ENCODE data around the gene PLIN3.

PLIN3 gene, protein sequence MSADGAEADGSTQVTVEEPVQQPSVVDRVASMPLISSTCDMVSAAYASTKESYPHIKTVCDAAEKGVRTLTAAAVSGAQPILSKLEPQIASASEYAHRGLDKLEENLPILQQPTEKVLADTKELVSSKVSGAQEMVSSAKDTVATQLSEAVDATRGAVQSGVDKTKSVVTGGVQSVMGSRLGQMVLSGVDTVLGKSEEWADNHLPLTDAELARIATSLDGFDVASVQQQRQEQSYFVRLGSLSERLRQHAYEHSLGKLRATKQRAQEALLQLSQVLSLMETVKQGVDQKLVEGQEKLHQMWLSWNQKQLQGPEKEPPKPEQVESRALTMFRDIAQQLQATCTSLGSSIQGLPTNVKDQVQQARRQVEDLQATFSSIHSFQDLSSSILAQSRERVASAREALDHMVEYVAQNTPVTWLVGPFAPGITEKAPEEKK

DNA sequence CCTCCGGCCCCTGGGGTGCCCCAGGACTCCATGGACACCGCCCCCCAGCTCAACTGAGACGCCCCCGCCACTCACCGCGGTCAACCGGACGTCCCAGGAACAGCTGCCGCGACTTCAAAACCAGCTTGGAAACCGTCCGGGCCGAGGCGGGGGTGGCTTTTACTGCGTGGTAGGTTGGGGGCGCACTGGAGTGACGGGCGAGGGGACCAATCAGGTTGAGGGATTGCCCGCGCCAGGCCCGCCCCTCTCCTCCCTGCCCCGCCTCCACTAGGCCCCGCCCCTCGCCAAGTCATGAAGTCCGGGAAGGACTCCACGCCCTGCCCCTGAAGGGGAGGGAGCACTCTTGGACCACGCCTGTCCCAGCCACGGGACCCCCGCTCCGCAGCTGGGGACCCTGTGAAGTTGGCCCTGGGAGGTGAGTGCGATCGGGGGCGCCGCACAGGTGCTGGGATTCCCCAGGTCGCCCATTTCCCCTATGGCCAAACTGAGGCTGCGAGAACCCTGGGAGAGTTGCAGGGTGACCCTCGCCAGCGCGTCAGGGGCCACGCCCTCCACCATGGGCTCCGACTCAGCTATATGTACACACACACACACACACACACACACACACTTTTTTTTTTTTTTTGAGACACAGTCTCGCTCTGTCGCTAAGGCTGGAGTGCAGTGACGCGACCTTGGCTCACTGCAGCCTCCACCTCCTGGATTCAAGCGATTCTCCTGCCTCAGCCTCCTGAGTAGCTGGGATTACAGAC lies at the start of gene PLIN3:
Gene PLIN3 (minus strand): TSS at position 134 of the 752 bp plus-strand sequence. CDS start 6,273 bp downstream, outside the sequence.
- TF ChIP-seq, protein P1, sequence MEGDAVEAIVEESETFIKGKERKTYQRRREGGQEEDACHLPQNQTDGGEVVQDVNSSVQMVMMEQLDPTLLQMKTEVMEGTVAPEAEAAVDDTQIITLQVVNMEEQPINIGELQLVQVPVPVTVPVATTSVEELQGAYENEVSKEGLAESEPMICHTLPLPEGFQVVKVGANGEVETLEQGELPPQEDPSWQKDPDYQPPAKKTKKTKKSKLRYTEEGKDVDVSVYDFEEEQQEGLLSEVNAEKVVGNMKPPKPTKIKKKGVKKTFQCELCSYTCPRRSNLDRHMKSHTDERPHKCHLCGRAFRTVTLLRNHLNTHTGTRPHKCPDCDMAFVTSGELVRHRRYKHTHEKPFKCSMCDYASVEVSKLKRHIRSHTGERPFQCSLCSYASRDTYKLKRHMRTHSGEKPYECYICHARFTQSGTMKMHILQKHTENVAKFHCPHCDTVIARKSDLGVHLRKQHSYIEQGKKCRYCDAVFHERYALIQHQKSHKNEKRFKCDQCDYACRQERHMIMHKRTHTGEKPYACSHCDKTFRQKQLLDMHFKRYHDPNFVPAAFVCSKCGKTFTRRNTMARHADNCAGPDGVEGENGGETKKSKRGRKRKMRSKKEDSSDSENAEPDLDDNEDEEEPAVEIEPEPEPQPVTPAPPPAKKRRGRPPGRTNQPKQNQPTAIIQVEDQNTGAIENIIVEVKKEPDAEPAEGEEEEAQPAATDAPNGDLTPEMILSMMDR (IDR thresholded peaks at IDR 0.05; ENCODE audit: control insufficient read depth, insufficient read depth, low read depth, low read length, missing control alignments) = no peak
- peak within 1 kb of the TSS; percentile 82 for H3K4me3 ChIP-seq (ENCODE audit: control insufficient read depth, low read depth, low read length)
- peak; percentile 81 for DNase-seq (ENCODE audit: low read depth)

DNA sequence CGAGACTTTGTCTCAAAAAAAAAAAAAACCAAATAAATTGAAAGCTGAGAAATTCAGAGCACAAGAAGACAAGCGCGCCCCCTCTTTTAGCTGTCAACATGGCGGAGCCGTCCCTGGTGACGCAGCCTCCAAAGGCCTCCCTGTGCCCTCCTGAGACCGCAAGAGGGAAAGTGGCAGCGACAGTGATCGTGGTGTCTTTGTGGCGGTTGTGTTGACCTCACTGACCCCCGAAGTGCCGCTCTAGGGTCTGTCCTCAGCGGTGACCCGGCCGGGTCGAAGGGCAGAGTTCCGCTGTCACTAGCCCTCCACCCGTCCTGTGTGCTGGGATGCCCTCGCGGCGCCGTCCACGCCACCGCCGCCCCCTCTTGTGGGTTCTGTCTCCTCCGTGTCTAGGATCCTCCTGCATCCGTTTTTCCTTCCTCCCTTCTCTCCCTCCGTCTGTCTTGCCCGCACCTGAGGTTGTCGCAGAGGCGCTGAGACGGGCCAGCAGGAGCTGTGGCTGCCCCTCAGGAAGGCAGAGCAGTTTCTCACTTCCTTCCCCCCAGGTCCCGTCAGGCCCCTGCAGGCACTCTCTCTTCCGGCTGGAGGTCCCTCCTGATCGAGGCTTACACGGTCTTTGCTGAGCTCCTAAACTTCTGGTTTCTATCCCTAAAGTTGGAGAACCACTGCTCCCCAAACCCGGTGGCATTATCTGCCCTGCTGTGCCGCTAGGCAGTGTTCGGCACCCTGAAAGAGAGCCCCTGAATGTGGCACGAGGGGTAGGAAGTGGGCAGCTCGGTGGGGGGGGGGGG lies 49.0 kb upstream of the PLIN3 start:
- no peak overlapping the region for H3K4me3 ChIP-seq (ENCODE audit: control insufficient read depth, low read depth, low read length)
- TF ChIP-seq, protein P1 (IDR thresholded peaks at IDR 0.05; ENCODE audit: control insufficient read depth, insufficient read depth, low read depth, low read length, missing control alignments) = no peak
- DNase-seq (ENCODE audit: low read depth) = no peak

DNA sequence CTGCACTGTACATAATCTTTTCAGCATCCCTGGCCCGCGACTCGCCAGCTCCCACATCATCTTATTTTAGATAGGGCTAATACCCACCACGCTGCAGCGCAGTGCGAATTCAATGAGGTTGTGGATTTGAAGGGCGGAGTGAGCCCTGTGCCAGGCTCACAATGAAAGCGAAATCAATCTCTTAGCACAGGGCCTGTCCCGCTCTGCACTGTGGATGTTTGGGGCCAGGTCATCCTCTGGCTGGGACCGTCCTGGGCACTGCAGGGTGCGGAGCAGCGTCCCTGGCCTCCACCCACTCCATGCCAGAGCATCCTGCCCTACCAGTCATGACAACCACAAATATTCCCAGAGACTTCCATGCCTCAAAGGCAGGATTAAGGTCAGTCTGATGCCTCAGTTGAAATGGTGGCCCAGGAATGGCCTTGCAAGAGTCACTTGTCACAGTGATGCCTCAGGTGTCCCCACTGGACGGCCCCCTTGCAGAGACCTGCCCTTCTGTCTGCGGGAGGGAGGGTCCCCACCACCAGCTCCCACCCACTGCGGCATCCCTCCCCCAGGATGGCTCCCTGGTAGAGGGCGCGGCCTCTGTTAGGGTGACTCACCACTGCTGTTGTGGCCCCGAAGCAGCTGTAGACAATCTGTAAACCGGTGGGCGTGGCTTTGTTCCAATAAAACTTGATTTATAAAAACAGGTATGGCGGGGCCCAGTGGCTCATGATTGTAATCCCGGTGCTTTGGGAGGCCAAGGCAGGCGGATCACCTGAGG lies 47.5 kb upstream of the PLIN3 start:
- H3K4me3 ChIP-seq (ENCODE audit: control insufficient read depth, low read depth, low read length) = no peak overlapping the region
- peak; percentile 45 for DNase-seq (ENCODE audit: low read depth)
- TF ChIP-seq, protein P1 (IDR thresholded peaks at IDR 0.05; ENCODE audit: control insufficient read depth, insufficient read depth, low read depth, low read length, missing control alignments) = no peak

DNA sequence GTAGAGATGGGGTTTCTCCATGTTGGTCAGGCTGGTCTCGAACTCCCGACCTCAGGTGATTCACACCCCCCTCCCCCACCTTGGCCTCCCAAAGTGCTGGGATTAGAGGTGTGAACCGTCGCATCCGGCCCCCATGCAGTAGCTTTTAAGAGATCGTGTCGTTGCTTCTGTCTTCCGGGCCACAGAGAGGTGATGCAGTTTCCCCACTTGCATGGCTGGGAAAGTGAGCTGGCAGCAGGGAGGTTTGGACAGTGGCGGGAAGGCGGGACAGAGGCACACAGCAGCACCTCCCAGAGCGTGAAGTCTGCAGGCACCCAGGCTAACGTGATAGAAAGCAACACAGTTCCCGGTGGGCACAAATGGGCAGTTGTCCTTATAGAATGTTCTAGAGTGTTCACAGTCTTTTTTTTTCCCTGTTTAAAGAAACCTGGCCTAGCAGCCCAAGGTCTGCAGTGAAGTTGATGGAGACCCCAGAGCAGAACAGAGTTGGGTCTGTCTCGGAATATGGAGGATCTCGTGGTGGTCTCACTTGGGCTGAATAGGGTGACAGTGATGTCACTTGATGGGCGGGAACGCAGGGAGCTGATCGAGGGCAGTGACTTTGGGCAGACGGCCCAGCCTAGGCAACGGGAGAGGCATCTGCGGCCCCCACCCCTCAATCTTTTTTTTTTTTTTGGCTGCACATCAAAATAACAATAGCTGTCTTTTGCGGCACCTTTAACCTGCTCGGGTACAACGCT lies 46.7 kb upstream of the PLIN3 start:
- TF ChIP-seq, protein P1 (IDR thresholded peaks at IDR 0.05; ENCODE audit: control insufficient read depth, insufficient read depth, low read depth, low read length, missing control alignments) = no peak
- no peak for DNase-seq (ENCODE audit: low read depth)
- H3K4me3 ChIP-seq (ENCODE audit: control insufficient read depth, low read depth, low read length) = no peak overlapping the region

DNA sequence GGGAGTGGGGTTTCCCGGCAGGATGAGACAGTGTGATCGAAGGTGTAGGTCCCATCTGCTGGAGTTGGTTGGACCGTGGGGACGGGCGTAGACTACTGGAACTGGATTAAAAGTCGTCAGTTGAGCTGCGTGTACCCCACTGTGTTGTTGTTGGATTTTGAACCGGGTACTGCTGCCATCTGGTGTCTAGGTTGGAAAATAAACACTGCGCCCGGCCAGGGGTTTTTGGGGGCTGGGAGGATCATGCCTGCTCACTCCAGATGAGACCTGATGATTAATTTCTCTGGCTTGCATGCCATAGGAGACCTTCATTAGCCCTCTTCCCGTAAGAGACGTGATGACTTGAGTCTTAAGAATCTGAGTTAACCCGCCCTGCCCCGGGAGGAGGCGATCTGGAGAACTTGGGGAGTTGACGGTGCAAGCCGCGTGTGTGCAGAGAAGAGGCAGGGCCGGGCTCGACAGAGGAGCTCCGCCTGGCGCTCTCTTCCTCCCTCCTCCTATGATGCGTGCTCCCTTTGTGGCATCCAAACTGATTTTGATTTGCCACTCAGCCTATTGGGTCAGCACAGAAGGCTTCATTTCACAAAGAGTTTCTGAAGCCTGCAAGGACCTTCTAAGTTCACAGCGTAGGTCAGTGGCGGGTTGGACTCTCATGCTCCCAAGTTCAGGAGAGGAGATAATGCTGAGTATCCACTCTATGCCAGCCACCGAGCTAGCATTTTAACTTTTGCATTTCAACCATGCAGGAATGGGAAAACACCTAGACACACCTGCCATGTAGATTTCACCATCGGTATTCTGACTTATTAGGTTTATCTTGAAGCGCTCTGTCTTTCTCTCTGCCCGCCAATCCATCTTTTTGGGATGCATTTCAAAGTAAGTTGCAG lies 44.6 kb upstream of the PLIN3 start:
- TF ChIP-seq, protein P1 (IDR thresholded peaks at IDR 0.05; ENCODE audit: control insufficient read depth, insufficient read depth, low read depth, low read length, missing control alignments) = peak; percentile 76
- H3K4me3 ChIP-seq (ENCODE audit: control insufficient read depth, low read depth, low read length) = peak overlapping the region; percentile 54
- peak; percentile 100 for DNase-seq (ENCODE audit: low read depth)
